HG03060 (cell line): Measurements from ENCODE around the gene SLC6A11.

Experiments used
- ATAC-seq: cut with Tn5 transposase; IDR thresholded peaks from one replicate; pipeline ENCODE4 v1.9.1; 2021; ENCODE audit warnings: low read depth, moderate number of reproducible peaks; ENCODE audit not compliant: unreplicated experiment

The SLC6A11 gene

GRCh38 chr3:10927551-10927950, 111.5 kb downstream of the SLC6A11 start:
- ATAC-seq = no peak

DNA sequence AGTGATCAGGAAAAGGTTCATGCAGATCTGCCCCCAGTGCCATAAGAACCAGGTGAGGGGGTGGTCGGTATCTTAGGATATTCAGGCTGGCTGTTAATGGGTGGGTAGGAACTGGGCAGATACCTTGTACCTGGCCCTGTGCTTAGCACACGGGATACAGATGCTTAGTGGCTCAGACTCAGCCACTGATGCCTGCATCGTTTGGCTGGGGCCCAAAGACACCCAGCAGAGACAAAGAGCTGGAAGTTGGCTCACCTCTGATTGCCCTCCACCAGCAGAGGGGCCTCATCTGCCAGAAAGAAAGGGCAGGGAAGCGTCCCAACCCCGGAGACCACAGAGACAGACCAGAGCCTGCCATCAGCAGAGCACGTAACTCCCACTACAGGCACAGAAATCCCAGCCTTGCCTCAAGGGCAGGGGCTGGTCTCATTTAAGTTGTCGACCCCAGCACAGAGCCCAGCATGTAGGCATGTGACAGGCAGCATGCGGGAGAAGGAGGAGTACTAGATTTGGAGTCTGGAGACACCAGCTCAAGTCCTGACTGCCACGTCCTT, 112.5 kb downstream of the SLC6A11 start:
- ATAC-seq = no peak

DNA sequence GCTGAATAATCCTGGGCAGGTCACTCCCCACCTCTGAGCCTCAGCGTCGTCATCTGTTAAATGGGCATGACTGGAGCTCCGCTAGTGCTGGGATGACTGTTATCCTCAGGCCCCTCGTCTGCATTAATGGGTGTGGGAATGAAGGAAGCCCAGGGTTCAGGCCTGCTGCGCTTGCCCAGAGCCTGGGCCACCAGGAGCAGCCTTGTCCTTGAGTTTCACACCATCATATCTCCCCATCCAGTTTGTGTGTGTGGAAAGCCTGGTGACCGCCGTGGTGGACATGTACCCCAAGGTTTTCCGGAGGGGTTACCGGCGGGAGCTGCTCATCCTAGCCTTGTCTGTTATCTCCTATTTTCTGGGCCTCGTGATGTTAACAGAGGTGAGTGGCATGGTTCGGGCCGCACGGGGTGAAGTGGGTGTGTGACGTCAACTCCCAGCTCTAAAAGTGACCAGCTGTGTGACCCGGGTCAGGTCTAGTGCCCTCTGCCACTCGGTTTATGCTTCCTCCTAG, 113.0 kb downstream of the SLC6A11 start:
- no peak for ATAC-seq

GRCh38 chr3:10929978-10930665, 114.1 kb downstream of the SLC6A11 start:
- no peak for ATAC-seq

- ATAC-seq = no peak
These were observed 114.6 kb downstream of the SLC6A11 start for GRCh38 chr3:10930666-10931040.

DNA sequence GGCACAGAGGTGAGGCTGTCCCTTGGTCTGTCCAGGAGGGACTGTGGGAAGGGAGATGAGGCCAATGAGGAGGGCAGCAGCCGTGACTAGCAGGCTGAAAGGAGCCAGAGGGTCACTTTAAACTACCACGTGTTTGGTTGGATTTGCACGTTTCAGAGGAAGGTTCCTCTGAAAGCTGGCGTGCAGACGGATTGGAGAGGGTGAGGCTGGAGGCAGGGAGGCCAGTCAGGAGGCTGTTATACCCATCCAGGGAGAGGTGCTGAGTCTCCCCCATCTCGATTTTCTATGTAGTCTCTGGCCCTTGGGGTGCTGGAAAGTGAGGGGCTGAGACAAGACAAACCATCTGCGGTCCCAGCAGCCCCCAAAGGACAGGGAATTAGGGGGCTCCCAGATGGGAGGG, 116.6 kb downstream of the SLC6A11 start:
- ATAC-seq = no peak

- ATAC-seq = no peak
These were observed 117.0 kb downstream of the SLC6A11 start for GRCh38 chr3:10933021-10933420.

DNA sequence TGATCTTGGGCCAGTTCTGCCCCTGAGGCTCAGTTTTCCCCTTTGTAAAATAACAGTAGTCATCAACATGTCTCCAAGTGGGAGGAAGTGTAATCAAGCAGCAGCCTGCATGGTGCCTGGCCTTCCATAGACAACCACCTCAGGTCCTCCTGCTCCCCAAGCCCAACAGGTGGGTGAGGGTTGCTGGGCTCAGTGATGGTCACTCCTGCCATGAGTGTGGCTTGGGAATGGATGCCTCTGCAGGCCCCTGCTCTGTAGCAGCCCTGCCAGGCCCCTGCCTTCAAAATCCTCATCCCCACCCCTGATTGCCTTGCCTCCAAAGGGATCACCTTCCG, 117.4 kb downstream of the SLC6A11 start:
- no peak for ATAC-seq

- ATAC-seq = no peak
These were observed 117.9 kb downstream of the SLC6A11 start for GRCh38 chr3:10933805-10934481.

GRCh38 chr3:10935028-10935427, 119.0 kb downstream of the SLC6A11 start:
- ATAC-seq = no peak

- no peak for ATAC-seq
These were observed 120.0 kb downstream of the SLC6A11 start for GRCh38 chr3:10935846-10936631.

GRCh38 chr3:10936686-10937085, 120.7 kb downstream of the SLC6A11 start:
- no peak for ATAC-seq

DNA sequence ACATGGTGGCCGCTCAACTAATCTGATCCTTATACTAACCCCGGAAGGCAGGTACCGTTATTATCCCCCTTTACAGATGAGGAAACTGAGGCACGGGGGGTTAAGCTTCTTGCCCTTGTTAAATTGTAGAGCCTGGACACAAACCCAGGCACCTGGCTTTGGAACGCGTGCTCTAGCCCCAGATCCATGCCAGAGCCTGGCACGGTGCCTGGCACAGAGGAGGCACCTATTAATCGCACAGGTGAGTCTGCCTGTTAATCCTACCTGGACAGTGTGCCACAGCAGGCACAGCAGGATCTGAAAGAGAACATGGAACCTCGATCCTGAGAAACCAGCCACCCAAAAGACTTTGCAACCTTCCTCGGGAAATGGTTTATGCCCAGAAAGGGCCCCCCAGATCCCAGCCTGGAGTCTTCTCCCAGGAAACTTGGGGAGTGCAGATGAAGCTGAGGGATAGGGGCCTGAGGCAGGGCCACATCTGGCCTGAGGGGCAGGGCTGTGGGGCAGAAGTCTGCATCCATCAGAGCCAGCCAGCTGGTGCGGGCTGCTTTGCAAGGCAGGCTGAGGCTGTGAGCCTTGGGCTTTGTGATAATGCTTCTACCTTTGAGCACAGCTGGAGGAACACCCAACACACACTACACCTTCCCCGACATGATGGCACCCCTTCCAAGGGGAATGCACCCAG, 121.3 kb downstream of the SLC6A11 start:
- no peak for ATAC-seq

DNA sequence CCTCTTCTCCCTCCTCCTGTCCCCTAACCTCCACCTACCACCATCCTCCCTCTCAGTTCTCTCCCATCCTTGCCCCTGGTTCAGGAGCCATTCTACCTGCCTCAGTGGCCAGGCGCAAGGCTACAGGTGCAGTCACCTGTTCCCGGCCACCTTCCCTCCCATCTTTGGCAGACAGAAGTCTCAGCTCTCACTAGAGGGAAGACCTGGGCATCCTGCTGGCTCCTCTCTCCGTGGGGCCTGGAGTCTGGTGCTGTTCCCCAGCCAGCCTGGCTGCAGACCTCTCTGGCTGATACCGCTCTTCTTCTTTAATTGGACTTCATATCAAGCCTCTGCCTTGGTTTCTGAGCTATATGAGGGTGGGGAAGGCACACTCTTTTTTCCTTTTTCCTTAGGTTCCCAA, 123.5 kb downstream of the SLC6A11 start:
- ATAC-seq = no peak

- no peak for ATAC-seq
These were observed 124.1 kb downstream of the SLC6A11 start for GRCh38 chr3:10940106-10940505.

DNA sequence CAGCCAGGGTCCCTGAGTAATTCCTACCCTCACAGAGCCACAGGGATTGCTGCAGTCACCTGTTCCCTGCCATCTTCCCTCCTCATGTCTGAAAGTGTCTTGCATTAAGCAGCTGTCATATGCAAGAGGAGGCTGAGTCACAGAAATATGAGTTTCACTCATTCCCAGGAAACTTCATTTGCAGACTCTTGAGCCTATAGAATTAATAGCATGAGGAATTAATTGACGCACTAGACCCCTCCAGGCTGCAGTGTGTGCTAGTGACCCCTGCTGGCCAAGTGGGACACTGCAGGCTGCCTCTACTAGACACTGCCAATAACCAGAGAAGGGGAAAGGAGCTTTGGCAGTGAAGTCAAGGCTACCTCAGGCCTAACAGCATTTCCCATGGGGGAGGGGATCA, 125.9 kb downstream of the SLC6A11 start:
- ATAC-seq = no peak

DNA sequence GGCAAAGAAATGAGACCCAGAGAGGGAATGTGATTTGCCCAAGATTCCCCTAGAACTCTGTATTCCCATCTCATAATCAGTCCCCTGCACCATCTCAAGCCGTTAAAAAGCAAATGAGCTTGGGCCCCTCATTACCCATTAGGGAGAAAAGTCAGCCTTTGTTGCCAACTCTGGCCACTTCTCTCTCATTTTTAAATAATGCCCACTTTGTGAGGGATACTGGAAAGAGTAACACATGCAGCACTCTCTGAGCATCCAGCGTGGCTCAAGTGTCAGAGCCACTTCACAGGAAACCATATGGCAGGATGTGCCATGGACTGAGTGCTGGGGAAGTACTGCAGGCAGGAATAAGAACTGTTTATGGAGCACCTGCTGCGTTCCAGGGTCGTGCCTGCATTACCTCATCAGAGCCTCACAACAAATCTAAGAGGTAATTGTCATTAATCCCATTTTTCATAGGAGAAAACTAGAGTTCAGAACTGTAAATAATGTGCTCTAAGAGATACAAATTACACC, 126.7 kb downstream of the SLC6A11 start:
- ATAC-seq = no peak

- ATAC-seq = no peak
These were observed 128.8 kb downstream of the SLC6A11 start for GRCh38 chr3:10944866-10945265.

- no peak for ATAC-seq
These were observed 129.8 kb downstream of the SLC6A11 start for GRCh38 chr3:10945683-10946287.

- no peak for ATAC-seq
These were observed 130.5 kb downstream of the SLC6A11 start for GRCh38 chr3:10946526-10946925.
